ENCODE data around the gene ADAM30. TPM values are rescaled to one million over a fixed set of nuclear protein-coding genes. Genes with fewer than 3 reads are reported as not detected.

Gene ADAM30
- total RNA-seq, 2 donors from 2014 or later, result 2.0 TPM; not detected in 1

GRCh38 chr1:119935915-119936314, 39.6 kb upstream of the ADAM30 start:
- no peaks in the 10 kb centered on the region for H3K9me3 ChIP-seq
- intact Hi-C loops (cut with DNase I), result no loop called here
- TF ChIP-seq CTCF (IDR thresholded peaks at IDR 0.05) (no peak), POLR2AphosphoS5 (IDR thresholded peaks at IDR 0.05) (no peak), POLR2A (IDR thresholded peaks at IDR 0.05) (no peak)
- WGBS, result 93% methylated on average over 2 of the region's 2 CpGs
- no peaks in the 10 kb centered on the region for H3K27me3 ChIP-seq (replicated peaks; ENCODE audit: insufficient read depth)
- H3K27ac ChIP-seq, result no peak overlapping the region
- no peak for DNase-seq (ENCODE audit: low spot score)
- H3K4me3 ChIP-seq, result no peak overlapping the region
- H3K36me3 ChIP-seq, result peaks cover 0 to 3% of the 10 kb centered on the region in 2 donors
- H3K4me1 ChIP-seq (replicated peaks), result no peaks in the 10 kb centered on the region

- no peak overlapping the region for H3K27ac ChIP-seq
- 81% methylated on average over 1 of the region's 1 CpG for WGBS
Observed at GRCh38 chr1:119935373-119935772, 39.1 kb upstream of the ADAM30 start.

GRCh38 chr1:119933397-119933796, 37.1 kb upstream of the ADAM30 start:
- no peaks in the 10 kb centered on the region for H3K9me3 ChIP-seq
- H3K4me3 ChIP-seq, result no peak overlapping the region
- TF ChIP-seq CTCF (IDR thresholded peaks at IDR 0.05), result no peak
- TF ChIP-seq POLR2AphosphoS5 (IDR thresholded peaks at IDR 0.05), result no peak
- no peak for TF ChIP-seq POLR2A (IDR thresholded peaks at IDR 0.05)
- no peak for DNase-seq (ENCODE audit: low spot score)
- no peak overlapping the region for H3K27ac ChIP-seq
- H3K36me3 ChIP-seq, result peaks cover 6 to 9% of the 10 kb centered on the region in 2 donors
- no peaks in the 10 kb centered on the region for H3K4me1 ChIP-seq (replicated peaks)
- intact Hi-C loops (cut with DNase I), result no loop called here
- no peaks in the 10 kb centered on the region for H3K27me3 ChIP-seq (replicated peaks; ENCODE audit: insufficient read depth)

More at GRCh38 chr1:119935373-119935772, 39.1 kb upstream of the ADAM30 start:
- TF ChIP-seq CTCF (IDR thresholded peaks at IDR 0.05) (no peak), POLR2A (IDR thresholded peaks at IDR 0.05) (no peak), POLR2AphosphoS5 (IDR thresholded peaks at IDR 0.05) (no peak)
- no peaks in the 10 kb centered on the region for H3K4me1 ChIP-seq (replicated peaks)
- H3K27me3 ChIP-seq (replicated peaks; ENCODE audit: insufficient read depth), result no peaks in the 10 kb centered on the region
- H3K36me3 ChIP-seq, result peaks cover 0 to 3% of the 10 kb centered on the region in 2 donors
- no peak overlapping the region for H3K4me3 ChIP-seq
- no peaks in the 10 kb centered on the region for H3K9me3 ChIP-seq
- no peak for DNase-seq (ENCODE audit: low spot score)
- intact Hi-C loops (cut with DNase I), result no loop called here

GRCh38 chr1:119929643-119930315, 33.5 kb upstream of the ADAM30 start:
- no peak overlapping the region for H3K4me3 ChIP-seq
- H3K27me3 ChIP-seq (replicated peaks; ENCODE audit: insufficient read depth), result no peaks in the 10 kb centered on the region
- TF ChIP-seq POLR2A (IDR thresholded peaks at IDR 0.05), result no peak
- TF ChIP-seq POLR2AphosphoS5 (IDR thresholded peaks at IDR 0.05), result no peak
- no peak for TF ChIP-seq CTCF (IDR thresholded peaks at IDR 0.05)
- no peaks in the 10 kb centered on the region for H3K4me1 ChIP-seq (replicated peaks)
- H3K36me3 ChIP-seq, result peaks cover 9 to 19% of the 10 kb centered on the region in 2 donors
- WGBS, result 97% methylated on average over 1 of the region's 1 CpG
- intact Hi-C loops (cut with DNase I), result no loop called here
- H3K9me3 ChIP-seq, result no peaks in the 10 kb centered on the region
- H3K27ac ChIP-seq, result no peak overlapping the region
- no peak for DNase-seq (ENCODE audit: low spot score)

GRCh38 chr1:119926553-119926952, 30.2 kb upstream of the ADAM30 start:
- H3K4me3 ChIP-seq, result no peak overlapping the region
- H3K27ac ChIP-seq, result no peak overlapping the region
- H3K27me3 ChIP-seq (replicated peaks; ENCODE audit: insufficient read depth), result no peaks in the 10 kb centered on the region
- H3K9me3 ChIP-seq, result no peaks in the 10 kb centered on the region
- intact Hi-C loops (cut with DNase I), result no loop called here
- no peaks in the 10 kb centered on the region for H3K4me1 ChIP-seq (replicated peaks)
- WGBS, result 97% methylated on average over 3 of the region's 3 CpGs
- no peak for DNase-seq (ENCODE audit: low spot score)
- H3K36me3 ChIP-seq, result peaks cover 9 to 21% of the 10 kb centered on the region in 2 donors
- no peak for TF ChIP-seq POLR2AphosphoS5 (IDR thresholded peaks at IDR 0.05)
- TF ChIP-seq CTCF (IDR thresholded peaks at IDR 0.05), result no peak
- TF ChIP-seq POLR2A (IDR thresholded peaks at IDR 0.05), result no peak
